Loucy (cell line): ENCODE measurements around the gene PTH2.

Source experiments
- H2AFZ ChIP-seq: fragments of 200-600 bp; sonication (generic); 2 replicates; pipeline ENCODE4 v1.6.0; 2016; ENCODE audit warnings: antibody characterized with exemption, mild to moderate bottlenecking, low read length, moderate library complexity
- H3F3A ChIP-seq: fragments of 200-600 bp; 2 replicates; pipeline ENCODE4 v1.6.0; 2016; ENCODE audit warnings: antibody characterized with exemption, low read depth, mild to moderate bottlenecking
- H3K27me3 ChIP-seq: fragments of 200-600 bp; sonication (generic); 2 replicates; pipeline ENCODE4 v1.6.1; 2014; ENCODE audit warnings: low read length, mild to moderate bottlenecking; ENCODE audit not compliant: insufficient read depth, poor library complexity, severe bottlenecking
- H3K36me3 ChIP-seq: fragments of 200-600 bp; sonication (generic); 2 replicates; pipeline ENCODE4 v1.6.1; 2016; ENCODE audit warnings: low read length; ENCODE audit not compliant: insufficient read depth
- H3K4me1 ChIP-seq: fragments of 200-600 bp; sonication (generic); 2 replicates; pipeline ENCODE4 v1.5.1; 2014; ENCODE audit warnings: low read length, mild to moderate bottlenecking; ENCODE audit not compliant: insufficient read depth, poor library complexity, severe bottlenecking
- H3K4me2 ChIP-seq: fragments of 200-600 bp; sonication (generic); 2 replicates; pipeline ENCODE4 v1.6.0; 2014; ENCODE audit warnings: antibody characterized with exemption, low read length, low read depth, mild to moderate bottlenecking; ENCODE audit not compliant: poor library complexity, severe bottlenecking
- H3K4me3 ChIP-seq: fragments of 200-600 bp; sonication (generic); 2 replicates; pipeline ENCODE4 v1.5.1; 2014; ENCODE audit warnings: low read length, mild to moderate bottlenecking, mixed read lengths; ENCODE audit not compliant: poor library complexity, severe bottlenecking
- H3K79me2 ChIP-seq: fragments of 200-600 bp; sonication (generic); 2 replicates; pipeline ENCODE4 v1.6.1; 2014; ENCODE audit warnings: low read length; ENCODE audit not compliant: insufficient read depth
- H3K9ac ChIP-seq: fragments of 200-600 bp; sonication (generic); 2 replicates; pipeline ENCODE4 v1.6.0; 2014; ENCODE audit warnings: mild to moderate bottlenecking, low read depth, low read length, moderate library complexity; ENCODE audit not compliant: poor library complexity, severe bottlenecking
- H3K9me2 ChIP-seq: fragments of 200-600 bp; sonication (generic); replicated peaks from 2 replicates; pipeline ENCODE4 v1.6.1; 2016; ENCODE audit warnings: low read depth, low read length, mixed read lengths
- H3K9me3 ChIP-seq: fragments of 200-600 bp; sonication (generic); 2 replicates; pipeline ENCODE4 v1.6.1; 2014; ENCODE audit warnings: mild to moderate bottlenecking, antibody characterized with exemption, low read length, low read depth; ENCODE audit not compliant: insufficient read depth
- H4K20me1 ChIP-seq: fragments of 200-600 bp; sonication (generic); 2 replicates; pipeline ENCODE4 v1.6.0; 2014; ENCODE audit warnings: antibody characterized with exemption, low read length, mild to moderate bottlenecking; ENCODE audit not compliant: insufficient read depth, poor library complexity, severe bottlenecking
- EZH2phosphoT487 ChIP-seq: fragments of 200-600 bp; IDR thresholded peaks from 2 replicates; pipeline ENCODE4 v1.6.1; 2018; ENCODE audit warnings: antibody characterized with exemption, mild to moderate bottlenecking, moderate library complexity, borderline replicate concordance
- TF ChIP-seq, protein P1 (sequence below): fragments of 200-600 bp; sonication (generic); conservative IDR thresholded peaks from 2 replicates; pipeline ENCODE4 v1.5.1; 2014; ENCODE audit warnings: mild to moderate bottlenecking, antibody characterized with exemption, low read length

The PTH2 gene

DNA sequence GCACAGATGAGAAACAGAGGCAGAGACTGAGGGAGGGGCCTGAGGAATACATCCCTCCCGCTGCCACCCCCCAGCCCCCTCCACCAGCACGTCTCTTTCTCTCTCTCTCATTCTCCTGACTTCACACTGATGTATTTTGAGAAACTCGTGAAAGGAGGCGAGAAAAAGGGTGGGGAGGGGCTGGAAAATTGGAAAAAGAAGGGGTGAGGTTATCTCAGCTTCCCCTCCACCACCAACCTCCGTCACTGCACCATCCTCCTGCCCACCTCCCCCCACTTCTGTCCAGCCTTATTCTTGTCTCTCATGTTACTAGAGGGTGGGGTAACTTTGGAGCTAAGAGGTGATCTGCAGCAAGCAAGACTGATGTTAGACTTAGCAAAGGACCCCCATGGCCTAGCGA, 16.6 kb upstream of the PTH2 start:
- Histone ChIP-seq H3F3A (no peaks in the 10 kb centered on the region; the same call in 1 of the 2 replicates), H3K9me2 (no peaks in the 10 kb centered on the region), H4K20me1 (no peaks in the 10 kb centered on the region), H2AFZ (no peak overlapping the region), H3K4me1 (peaks cover 11% of the 10 kb centered on the region), H3K9me3 (no peaks in the 10 kb centered on the region), H3K4me3 (no peak overlapping the region), H3K4me2 (no peak overlapping the region), H3K79me2 (no peaks in the 10 kb centered on the region), H3K9ac (no peak overlapping the region), H3K36me3 (no peaks in the 10 kb centered on the region), H3K27me3 (no peaks in the 10 kb centered on the region)
- TF ChIP-seq EZH2phosphoT487, result no peak

DNA sequence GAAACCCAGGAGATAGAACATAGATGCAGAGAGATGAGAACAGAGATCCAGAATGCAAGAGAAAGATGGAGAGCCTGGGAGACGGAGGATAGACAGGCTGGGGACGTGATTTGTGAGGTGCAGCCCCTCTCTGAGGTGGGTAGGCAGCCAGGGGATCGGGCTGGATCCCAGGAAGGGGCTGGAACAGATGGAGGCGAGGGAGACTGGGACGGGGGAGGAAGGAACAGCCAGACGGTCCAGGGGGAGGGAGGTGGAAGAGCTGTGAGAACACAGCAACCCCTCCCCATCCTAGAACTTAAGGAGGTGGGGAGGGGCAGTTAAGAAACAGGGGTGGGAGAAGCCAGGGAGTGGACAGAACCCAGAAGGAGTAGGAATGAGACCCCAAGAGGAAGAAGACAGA, 15.0 kb upstream of the PTH2 start:
- Histone ChIP-seq H3K4me2 (no peak overlapping the region), H3K9me3 (no peaks in the 10 kb centered on the region), H3K9ac (no peak overlapping the region), H4K20me1 (no peaks in the 10 kb centered on the region), H3K27me3 (no peaks in the 10 kb centered on the region), H3K36me3 (no peaks in the 10 kb centered on the region), H3F3A (no peaks in the 10 kb centered on the region), H3K79me2 (no peaks in the 10 kb centered on the region), H3K4me3 (no peak overlapping the region), H3K4me1 (peaks cover 5% of the 10 kb centered on the region), H2AFZ (no peak overlapping the region), H3K9me2 (no peaks in the 10 kb centered on the region)
- no peak for TF ChIP-seq EZH2phosphoT487
- TF ChIP-seq, protein P1, sequence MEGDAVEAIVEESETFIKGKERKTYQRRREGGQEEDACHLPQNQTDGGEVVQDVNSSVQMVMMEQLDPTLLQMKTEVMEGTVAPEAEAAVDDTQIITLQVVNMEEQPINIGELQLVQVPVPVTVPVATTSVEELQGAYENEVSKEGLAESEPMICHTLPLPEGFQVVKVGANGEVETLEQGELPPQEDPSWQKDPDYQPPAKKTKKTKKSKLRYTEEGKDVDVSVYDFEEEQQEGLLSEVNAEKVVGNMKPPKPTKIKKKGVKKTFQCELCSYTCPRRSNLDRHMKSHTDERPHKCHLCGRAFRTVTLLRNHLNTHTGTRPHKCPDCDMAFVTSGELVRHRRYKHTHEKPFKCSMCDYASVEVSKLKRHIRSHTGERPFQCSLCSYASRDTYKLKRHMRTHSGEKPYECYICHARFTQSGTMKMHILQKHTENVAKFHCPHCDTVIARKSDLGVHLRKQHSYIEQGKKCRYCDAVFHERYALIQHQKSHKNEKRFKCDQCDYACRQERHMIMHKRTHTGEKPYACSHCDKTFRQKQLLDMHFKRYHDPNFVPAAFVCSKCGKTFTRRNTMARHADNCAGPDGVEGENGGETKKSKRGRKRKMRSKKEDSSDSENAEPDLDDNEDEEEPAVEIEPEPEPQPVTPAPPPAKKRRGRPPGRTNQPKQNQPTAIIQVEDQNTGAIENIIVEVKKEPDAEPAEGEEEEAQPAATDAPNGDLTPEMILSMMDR, result no peak

DNA sequence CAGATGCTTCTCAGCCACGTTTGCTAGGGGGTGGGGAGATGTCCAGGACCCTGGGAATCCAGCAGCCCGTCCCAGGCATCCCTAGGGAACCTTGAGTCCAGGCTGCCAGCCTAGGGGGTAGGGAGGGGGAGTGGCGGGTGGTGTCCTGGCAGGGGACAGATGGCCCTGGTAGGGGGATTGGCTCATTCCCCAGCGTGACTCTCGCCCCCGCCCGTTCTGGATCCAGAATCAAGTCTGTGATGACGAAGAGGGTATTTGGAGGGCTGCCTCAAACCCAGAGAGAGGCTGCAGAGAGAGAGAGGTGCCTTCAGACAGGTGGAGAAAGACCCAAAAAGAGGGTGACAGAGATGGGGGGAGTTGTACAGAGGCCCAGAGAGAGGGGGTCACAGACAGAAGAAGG, 14.0 kb upstream of the PTH2 start:
- TF ChIP-seq, protein P1, result no peak
- no peak for TF ChIP-seq EZH2phosphoT487
- H3K9me2 ChIP-seq, result no peaks in the 10 kb centered on the region
- no peaks in the 10 kb centered on the region for H3F3A ChIP-seq
- H3K4me1 ChIP-seq, result peaks cover 2% of the 10 kb centered on the region
- no peaks in the 10 kb centered on the region for H3K27me3 ChIP-seq
- no peak overlapping the region for H3K4me2 ChIP-seq
- no peak overlapping the region for H3K4me3 ChIP-seq
- H3K36me3 ChIP-seq, result no peaks in the 10 kb centered on the region
- no peaks in the 10 kb centered on the region for H3K9me3 ChIP-seq
- H3K9ac ChIP-seq, result no peak overlapping the region
- H3K79me2 ChIP-seq, result no peaks in the 10 kb centered on the region
- H4K20me1 ChIP-seq, result no peaks in the 10 kb centered on the region
- H2AFZ ChIP-seq, result no peak overlapping the region

DNA sequence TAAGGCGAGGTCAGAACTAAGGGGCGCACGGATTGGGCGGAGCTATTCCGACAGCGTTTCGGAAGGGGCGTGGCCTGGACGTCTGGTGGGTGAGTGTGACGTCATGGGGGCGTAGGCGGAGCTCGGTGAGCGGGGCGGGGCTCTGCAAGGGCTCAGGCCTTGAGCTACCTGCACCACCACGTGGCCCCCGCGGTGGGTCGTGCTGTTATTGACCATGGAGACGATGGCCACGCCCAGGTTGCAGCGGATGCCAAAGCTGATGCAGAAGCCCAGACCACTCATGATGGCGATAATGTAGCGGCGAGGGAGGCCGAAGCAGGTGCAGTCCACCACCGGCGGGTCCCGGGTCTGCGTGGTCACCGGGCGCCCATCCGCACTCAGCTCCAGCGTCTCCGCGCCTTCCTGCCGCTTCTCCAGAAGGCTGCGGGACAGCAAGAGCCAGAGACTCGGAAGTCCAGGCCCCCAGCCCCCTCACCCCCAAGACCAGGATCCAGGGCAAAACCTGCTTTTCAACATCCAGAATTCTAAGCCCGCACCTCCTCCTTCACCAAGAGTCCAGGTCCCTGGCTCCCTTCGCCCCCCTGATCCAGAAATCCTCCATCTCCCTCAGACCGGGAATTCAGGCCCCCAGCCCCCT, 13.3 kb upstream of the PTH2 start:
- Histone ChIP-seq H3K9ac (no peak overlapping the region), H2AFZ (no peak overlapping the region), H3K79me2 (no peaks in the 10 kb centered on the region), H3K9me2 (no peaks in the 10 kb centered on the region), H3K4me2 (no peak overlapping the region), H4K20me1 (no peaks in the 10 kb centered on the region), H3K9me3 (no peaks in the 10 kb centered on the region), H3F3A (no peaks in the 10 kb centered on the region), H3K4me1 (no peaks in the 10 kb centered on the region), H3K4me3 (no peak overlapping the region), H3K36me3 (no peaks in the 10 kb centered on the region), H3K27me3 (no peaks in the 10 kb centered on the region)
- TF ChIP-seq, protein P1, result no peak
- TF ChIP-seq EZH2phosphoT487, result no peak
